Suprapubic skin (tissue), 4 donors: Measurements from ENCODE around the gene FITM1.

Experiments used
- CTCF ChIP-seq, 2 donors: fragments of 200-600 bp in 1 of 2; fragments of 450-650 bp in 1 of 2; sonication (generic) in 1 of 2; IDR thresholded peaks; one replicate each; pipeline ENCODE4 v1.5.1; 2016 to 2019; ENCODE audit warnings: antibody characterized with exemption in 2 of 2, mild to moderate bottlenecking in 1 of 2, moderate library complexity in 1 of 2
- EP300 ChIP-seq: sonication (generic); formaldehyde crosslinking; IDR thresholded peaks from one replicate; pipeline ENCODE4 v1.6.1; 2017; ENCODE audit warnings: antibody characterized with exemption
- POLR2A ChIP-seq, 2 donors: fragments of 450-650 bp; IDR thresholded peaks; one replicate each; pipeline ENCODE4 v1.6.1; 2017; ENCODE audit warnings: antibody characterized with exemption in 2 of 2, mild to moderate bottlenecking in 2 of 2, moderate library complexity in 2 of 2
- POLR2AphosphoS5 ChIP-seq, 3 donors: sonication (generic); formaldehyde crosslinking; IDR thresholded peaks; one replicate each; pipeline ENCODE4 v1.6.1; 2017; ENCODE audit warnings: antibody characterized with exemption in 3 of 3

GRCh38 chr14:24160850-24161804 is 30.7 kb downstream of the FITM1 start, which contains the start of gene IRF9:
- no peak for TF ChIP-seq EP300
- peak; percentile 91 to 96 for TF ChIP-seq CTCF (IDR thresholded peaks at IDR 0.05)
- TF ChIP-seq POLR2A (IDR thresholded peaks at IDR 0.05), result peak in 1 of 2 donors; percentile 29
- TF ChIP-seq POLR2AphosphoS5 (IDR thresholded peaks at IDR 0.05), result peak; percentile 82 to 98 (median 92)
